ENCODE measurements around the gene AFMID.
"Not testable (repeated sequence)": the region's sequence is repeated elsewhere in the genome, so short reads cannot be mapped to it uniquely, and the experiment has no call there.

The AFMID gene

GRCh38 chr17:78154903-78155811 lies 32.0 kb upstream of the AFMID start:
- no peak for DNase-seq (ENCODE audit: low read depth)

DNA sequence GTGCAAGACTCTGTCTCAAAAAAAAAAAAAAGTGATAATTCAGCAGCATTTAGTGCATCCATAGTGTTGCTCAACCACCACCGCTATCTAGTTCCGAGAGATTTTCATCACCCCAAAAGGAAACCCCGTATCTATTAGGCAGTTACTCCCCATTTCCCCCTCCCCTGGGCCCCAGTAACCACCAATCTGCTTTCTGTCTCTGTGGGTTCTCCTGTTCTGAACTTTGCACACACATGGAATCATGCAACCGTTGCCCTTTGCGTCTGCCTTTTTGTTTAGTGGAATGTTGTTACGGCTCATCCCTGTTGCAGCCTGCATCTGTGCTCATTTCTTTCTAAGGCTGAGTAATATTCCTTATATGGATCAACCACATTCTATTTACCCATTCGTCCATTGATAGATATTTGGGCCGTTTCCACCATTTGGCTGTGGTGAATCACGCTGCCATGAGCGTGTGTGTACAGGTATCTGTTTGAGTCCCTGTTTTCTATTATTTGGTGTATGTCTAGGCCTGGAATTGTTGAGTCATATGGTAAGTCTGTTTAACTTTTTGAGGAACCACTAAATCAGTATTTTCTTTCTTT lies 27.5 kb upstream of the AFMID start:
- peak; percentile 80 for DNase-seq (ENCODE audit: low read depth)

DNA sequence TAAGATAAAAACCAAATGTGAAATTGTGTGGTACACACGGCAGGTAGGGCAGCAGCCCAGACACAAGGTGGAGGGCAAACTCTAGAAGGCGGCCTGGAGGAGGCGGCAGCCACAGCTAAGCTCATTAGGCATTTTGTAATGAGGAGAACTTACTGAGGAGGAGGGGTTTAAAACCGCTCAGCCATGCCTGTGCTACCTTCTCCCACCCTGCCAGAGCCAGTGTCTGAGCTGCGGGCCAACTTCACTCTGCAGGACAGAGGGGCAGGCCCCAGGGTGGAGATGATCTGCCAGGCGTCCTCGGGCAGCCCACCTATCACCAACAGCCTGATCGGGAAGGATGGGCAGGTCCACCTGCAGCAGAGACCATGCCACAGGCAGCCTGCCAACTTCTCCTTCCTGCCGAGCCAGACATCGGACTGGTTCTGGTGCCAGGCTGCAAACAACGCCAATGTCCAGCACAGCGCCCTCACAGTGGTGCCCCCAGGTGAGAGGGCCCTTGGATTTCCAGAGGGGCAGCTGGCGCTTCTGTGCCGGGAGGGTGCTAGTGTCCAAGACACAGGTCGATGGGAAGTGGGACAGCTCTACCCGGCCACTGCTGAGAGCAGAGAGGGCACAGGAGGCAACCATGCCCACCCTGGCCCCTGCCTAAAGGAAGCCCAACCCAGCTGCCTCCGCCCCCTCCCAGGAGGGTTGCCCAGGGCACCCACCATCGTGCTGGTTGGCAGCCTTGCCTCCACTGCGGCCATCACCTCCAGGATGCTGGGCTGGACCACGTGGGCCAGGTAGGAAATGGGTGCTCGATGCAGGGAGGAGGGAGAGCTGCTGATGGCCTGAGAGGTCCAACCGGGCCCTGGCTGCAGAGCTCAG lies 23.0 kb upstream of the AFMID start:
- no peak for DNase-seq (ENCODE audit: low read depth)

DNA sequence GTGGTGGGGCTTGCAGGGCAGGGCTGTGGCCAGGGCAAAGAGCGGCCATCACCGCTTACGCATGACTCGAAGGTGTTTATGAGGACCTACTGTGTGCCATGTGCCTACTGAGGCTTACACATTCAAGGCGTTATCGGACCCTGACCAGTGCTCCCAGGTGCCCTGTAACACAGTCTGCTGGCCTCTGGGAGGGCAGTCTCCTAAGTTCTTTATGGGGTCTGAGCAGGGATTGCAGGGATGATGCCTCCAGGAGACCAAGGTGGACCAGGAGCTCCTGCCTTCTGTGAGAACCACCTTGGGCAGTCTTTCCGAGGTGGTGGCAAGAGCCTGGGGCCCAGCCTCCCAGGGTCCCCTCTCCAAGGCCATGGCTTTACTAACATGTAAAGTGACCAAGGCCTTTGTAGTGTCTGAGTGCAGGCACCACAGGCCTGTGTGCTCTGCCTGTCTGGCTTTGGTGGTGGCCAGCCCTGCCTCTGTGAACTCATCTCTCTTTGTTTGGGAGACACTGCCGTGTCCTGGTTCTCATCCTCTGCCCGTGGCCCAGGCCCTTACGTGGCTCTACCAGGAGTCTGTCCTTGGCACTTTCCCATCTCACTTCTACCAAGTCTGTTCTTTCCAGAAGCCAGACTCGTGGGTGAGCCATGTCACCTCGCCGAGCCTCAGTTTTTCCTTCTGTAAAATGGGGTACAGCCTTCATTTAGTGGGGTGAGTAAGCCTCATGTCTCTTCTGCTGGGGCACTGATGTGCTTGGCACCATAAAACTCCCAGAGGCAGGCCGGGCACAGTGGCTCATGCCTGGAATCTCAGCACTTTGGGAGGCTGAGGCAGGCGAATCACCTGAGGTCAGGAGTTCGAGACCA lies 22.2 kb upstream of the AFMID start:
- DNase-seq (ENCODE audit: low read depth): no peak

DNA sequence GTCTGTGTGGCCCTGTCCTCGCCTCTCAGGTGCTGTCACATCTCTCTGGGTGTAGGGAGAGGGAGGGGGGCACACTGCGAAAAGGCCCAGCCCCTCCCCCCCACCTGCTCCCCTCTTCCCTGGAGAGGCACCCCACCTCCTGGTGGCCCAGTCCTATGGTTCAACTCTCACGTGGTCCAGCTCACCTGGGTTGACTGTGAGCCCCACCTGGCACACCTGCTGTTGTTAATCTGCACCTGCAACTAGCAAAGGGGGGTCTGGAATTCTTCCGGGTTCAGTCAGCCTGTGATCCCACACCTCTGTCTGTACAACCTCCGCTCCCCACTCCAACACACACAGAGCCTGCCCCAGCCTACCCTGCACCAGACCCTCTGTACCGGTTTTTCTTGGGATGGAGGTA lies 20.7 kb upstream of the AFMID start:
- no peak for DNase-seq (ENCODE audit: low read depth)

- peak; percentile 82 for DNase-seq (ENCODE audit: low read depth)
Observed at GRCh38 chr17:78168242-78168902, 18.8 kb upstream of the AFMID start, which contains the start of gene SYNGR2. SYNGR2 (plus strand) TSS chr17:78168581; CDS start chr17:78168617, 36 bp downstream.

DNA sequence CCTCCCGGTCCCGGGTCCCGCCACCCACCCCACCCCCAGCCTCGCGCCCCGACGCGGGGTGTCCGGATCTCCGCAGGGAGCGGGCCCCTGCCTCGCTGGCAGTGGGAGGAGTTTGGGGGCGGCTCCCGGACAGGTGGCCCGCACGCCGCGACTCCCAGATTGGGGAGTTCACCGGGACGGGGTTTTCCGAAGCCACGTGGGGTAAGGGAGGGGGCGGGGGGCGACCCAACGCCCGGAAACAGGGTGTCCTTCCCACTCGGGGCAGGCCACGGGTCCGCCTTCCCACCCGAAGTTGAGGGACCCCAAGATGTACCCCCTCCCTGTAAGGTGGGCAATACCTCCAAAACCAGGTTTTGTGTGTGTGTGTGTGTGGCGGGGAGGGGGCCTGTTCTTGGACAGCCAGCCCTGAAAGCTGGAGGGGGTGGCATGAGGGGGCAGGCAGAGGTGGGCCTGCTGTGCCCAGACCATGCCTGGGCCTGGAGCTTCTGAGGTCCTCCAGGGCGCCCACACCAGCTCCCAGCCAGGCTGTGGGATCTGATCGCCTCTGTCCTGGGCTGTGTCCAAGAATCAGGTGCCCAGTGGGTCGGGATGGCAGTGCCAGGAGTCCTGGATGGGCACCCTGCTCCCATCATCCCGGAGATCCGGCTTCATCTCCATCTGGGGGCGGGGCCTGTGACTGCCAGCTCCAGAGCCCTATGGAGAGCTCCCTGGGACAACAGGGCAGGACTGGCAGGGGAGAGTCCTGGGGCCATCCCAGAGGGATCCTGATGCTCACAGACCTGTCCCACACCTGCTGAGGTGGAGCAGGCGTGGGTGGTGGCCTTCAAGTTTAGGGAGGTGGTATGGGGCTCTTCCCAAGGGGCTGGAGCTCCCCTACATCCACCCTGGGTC lies 18.0 kb upstream of the AFMID start:
- DNase-seq (ENCODE audit: low read depth): peak; percentile 78

- DNase-seq (ENCODE audit: low read depth): no peak
Observed at GRCh38 chr17:78170692-78171590, 16.2 kb upstream of the AFMID start.

DNA sequence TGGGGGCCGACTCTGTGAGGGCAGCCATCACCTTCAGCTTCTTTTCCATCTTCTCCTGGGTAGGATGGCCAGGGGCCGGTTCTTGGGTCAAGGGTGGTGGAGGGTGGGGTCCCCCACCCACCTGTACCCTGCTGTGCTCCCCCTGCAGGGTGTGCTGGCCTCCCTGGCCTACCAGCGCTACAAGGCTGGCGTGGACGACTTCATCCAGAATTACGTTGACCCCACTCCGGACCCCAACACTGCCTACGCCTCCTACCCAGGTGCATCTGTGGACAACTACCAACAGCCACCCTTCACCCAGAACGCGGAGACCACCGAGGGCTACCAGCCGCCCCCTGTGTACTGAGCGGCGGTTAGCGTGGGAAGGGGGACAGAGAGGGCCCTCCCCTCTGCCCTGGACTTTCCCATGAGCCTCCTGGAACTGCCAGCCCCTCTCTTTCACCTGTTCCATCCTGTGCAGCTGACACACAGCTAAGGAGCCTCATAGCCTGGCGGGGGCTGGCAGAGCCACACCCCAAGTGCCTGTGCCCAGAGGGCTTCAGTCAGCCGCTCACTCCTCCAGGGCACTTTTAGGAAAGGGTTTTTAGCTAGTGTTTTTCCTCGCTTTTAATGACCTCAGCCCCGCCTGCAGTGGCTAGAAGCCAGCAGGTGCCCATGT lies 15.4 kb upstream of the AFMID start:
- DNase-seq (ENCODE audit: low read depth): not testable (repeated sequence)

- peak; percentile 34 for DNase-seq (ENCODE audit: low read depth)
Observed at GRCh38 chr17:78172249-78173051, 14.7 kb upstream of the AFMID start.

DNA sequence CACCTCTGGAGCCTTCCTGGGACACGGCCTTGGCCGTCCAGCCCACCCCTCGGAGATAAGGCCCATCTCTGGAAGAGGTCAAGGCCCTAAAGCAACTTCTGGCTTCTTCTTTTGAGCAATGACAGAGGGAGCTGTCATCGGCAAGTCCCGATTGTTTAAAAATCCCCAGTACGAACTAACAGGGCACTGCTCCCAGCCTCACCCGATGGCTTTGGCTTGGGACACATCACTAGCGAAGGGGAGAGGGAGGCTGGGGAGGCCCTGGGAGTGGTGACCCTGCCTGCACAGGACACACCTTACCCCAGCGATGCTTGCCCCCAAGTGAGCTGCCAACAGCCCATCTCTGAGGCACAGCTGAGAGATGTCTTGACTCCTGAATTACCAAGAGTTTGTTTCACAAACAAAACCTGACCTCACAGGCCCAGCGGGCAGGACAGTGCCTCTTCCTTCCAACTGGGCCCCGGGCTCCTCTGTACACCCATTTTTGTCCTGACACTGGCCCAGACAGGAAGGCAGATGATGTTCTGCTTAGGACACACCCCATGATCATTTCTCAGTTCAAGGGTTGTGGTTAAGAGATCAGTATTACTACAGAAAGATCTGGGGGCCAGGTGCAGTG lies 14.0 kb upstream of the AFMID start:
- no peak for DNase-seq (ENCODE audit: low read depth)

GRCh38 chr17:78174346-78174869 lies 12.8 kb upstream of the AFMID start:
- DNase-seq (ENCODE audit: low read depth): no peak

- no peak for DNase-seq (ENCODE audit: low read depth)
Observed at GRCh38 chr17:78174870-78175642, 12.1 kb upstream of the AFMID start.

- no peak for DNase-seq (ENCODE audit: low read depth)
Observed at GRCh38 chr17:78175643-78175981, 11.6 kb upstream of the AFMID start.

- DNase-seq (ENCODE audit: low read depth): peak; percentile 60
Observed at GRCh38 chr17:78176548-78177025, 10.6 kb upstream of the AFMID start.

DNA sequence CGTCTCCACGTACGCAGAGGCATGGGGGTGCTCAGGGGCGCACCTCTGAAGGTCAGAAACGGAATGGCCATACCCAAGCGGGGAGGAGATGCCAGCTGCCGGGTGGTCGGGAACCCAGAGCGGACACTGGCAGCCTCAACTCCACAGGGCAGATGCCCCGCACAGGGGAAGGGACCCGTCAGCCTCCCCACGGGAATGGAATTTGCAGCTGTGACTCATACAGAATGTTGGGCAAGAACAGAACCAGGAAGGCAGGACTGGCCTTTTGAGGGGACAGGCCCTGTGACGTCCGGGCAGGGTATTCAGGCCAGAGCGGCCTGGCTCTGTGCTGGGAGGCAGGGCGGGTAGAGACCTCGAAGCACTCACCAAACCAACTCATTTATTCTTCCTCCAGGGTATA lies 7.8 kb upstream of the AFMID start:
- peak; percentile 80 for DNase-seq (ENCODE audit: low read depth)

Measured in ELR (cell line).